GM19193 (cell line): Measurements from ENCODE around the gene CKB.

Experiments
- POLR2A ChIP-seq: IDR thresholded peaks from 4 replicates; pipeline ENCODE4 v1.6.1; 2011; ENCODE audit not compliant: insufficient read depth, insufficient read length; ENCODE audit errors: extremely low read depth

The CKB gene

DNA sequence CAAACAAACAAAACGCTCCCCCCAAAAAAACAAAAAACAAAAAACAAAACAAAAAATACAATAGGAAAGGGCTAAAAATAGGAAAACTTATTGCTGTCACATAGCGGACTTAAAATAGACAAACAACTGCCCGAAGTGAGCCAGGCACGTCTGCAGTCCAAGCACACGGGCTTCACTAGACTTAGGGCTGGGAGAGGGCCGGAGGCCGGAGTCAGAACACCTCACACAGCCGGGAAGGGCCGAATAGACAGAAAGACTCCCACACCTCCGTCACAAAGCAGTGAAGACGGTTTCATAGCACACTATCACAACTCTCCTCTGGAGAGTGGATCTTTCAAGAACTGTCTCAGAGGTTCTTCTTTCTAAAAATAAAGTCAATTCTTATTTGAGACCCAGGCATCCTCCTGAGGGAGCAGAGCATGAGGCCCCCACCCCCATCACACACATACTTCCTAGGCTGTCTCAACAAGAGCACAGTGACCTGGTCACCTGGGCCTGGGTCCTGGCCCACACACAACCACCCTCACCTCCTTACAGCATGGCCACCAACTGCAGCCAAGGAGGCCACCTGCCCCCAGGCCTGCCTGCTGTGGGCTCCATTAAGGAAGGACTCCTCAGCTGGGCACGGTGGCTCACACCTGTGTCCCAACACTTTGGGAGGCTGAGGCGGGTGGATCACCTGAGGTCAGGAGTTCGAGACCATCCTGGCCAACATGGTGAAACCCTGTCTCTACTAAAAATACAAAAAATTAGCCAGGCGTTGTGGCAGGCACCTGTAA is 33.1 kb upstream of the CKB start:
- no peak for TF ChIP-seq POLR2A

DNA sequence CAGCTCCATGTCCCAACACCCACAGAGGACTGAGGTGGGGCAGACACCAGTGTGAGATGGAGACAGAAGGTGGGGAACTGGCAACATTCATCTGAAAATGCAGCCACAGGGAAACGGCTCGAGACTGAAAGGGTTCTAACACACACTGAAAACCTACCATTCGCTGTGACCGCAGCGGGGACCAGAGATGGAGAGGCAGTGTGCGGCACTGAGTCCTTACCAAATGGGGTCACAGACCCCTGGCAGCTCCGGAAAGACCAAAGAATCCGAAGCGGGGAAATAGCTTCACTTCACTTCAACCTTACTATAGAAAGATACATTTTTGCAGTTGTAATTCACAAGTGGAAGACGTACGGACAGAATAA is 30.2 kb upstream of the CKB start:
- TF ChIP-seq POLR2A = no peak

DNA sequence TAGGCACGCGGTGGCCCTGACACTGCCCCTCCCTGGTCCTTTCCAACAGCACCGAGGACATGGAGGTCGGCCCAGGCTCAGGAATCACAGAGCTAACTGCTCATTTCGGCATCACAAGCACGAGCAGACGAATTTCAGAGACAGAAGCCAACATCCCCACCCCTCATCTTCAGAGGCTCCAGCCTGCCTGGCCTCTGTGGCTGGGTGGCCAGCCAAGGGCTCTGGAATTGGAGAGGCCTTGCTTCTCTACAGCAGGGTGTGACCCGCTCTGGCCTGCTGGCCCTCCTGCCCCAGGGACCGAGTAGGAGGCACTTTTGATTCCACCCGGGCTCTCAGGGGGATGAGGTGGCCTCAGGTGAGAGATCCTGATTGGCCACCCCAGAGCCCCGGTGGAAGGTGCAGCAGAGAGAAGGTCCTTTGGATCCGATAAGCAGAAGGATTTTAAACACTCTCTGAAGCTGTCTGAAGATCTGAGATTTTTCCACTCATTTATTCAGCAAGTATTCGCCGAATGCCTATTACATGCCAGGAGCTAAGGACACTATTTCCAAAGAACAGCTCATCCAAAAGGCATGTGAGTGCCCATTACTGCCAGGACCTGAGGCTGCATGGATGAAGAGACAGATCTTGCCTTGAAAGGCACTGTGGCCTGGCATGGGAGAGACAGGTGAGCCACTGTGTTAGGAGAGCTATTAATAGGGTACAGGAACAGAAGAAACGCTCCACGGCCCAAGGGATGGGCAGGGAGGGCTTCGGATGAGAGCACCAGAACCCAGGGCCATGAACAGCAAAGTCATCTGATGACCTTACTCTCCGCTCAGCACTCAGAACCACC is 29.6 kb upstream of the CKB start:
- TF ChIP-seq POLR2A = no peak

DNA sequence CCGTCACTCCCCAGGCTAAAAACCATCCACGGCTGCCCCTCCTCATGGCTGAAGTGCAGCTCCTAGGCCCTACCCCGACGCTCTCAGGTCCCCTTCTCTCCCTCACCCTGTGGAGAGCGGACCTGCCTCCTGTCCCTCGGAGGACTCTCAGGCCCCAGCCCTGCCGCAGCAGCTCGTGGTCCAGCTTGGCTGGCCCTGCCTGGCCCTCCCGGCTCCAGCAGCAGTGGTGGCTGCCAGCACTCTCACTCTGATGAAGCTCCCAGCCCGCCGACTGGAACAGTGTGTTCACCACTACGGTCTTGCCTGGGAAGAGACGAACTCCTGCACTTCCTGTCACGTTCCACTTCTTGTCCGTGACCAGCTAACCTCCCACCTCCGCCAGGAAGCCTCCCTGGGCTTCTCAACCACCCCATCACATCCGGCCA is 28.7 kb upstream of the CKB start:
- no peak for TF ChIP-seq POLR2A

DNA sequence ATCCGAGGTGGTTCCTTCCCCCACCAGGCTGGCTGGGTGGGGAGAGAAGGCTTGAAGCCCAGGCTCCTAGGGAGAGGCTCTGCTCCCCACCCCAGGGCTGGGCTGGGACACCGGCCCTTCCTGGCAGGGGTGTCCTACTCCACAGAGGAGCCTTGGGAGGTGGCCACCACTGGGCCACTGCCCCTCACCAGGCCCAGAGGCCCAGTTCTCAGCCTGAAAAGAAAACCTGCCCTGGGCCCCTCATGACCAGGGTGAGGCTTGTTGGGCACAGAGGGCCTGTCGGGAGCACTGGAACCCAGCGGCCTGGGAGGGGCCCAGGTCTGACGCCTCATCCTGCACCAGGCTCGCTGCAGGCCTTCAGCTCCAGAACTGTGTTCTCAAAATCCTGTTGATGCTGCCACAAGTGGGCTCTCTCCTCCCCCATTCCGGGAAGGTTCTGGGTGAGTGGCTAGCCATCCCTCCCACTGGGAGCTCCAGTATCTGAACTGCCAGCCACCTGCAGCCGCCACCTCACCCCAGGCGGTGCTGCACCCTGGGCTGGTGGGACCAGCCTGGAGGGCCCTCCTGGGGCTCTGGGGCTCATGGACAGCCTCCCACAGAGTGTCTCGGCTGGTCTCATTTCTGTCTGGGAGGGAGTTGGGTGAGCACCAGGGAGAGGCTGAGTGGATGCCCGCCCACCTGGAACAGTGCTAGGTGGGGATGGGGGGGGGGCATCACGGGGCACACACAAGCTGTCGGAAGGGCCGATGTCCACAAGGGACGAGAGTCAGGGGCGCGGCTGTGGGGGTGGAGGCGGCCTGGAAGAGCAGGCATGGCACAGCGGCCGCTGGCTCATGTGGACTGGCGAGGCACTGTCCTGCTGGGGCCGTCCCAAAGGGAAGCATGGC is 28.1 kb upstream of the CKB start:
- TF ChIP-seq POLR2A = no peak

DNA sequence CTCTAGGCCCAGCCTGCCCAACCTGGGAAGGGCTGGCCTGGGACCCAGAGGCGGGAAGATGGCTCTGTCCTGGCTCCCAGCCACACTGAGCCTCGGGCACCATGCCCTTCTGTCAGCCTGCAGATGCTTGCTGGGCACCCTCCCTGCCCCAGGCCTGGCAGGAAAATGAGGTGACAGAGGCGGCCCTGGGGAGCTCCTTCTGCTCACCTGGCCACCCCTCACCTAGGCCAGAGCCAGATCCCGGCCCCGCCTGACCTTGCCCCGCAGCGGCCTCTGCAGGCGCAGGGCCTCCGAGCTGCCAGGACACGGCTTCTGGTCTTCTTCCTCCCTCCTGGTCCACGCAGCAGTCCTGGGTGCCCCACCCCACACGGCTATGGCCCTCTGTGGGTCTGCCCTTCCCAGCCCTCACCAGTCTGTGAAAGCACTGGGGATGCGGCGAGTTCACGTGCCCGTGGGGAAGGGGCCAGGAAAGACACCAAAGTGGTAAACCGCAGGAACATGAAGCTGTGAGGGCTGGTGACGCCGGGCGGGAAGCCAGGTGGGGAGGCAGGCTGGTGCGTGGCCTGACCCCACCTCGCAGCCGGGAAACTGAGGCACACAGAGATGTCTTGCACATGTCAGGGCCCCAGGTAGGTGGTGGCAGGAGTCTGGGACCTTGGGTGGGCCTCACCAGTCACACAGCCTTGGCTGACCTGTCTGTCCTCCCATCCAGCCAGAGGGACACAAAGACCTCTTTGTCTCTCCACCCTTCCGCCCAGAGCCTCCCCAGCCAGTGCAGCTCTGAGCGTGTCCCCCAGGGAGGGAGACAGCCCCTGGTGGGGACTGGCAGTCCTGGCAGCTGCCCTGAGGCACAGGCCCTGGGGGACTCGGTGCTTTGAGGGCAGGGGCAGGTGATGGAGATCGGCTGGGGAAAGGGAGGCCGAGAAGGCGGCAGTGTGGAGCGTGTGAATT is 27.0 kb upstream of the CKB start:
- TF ChIP-seq POLR2A = no peak

DNA sequence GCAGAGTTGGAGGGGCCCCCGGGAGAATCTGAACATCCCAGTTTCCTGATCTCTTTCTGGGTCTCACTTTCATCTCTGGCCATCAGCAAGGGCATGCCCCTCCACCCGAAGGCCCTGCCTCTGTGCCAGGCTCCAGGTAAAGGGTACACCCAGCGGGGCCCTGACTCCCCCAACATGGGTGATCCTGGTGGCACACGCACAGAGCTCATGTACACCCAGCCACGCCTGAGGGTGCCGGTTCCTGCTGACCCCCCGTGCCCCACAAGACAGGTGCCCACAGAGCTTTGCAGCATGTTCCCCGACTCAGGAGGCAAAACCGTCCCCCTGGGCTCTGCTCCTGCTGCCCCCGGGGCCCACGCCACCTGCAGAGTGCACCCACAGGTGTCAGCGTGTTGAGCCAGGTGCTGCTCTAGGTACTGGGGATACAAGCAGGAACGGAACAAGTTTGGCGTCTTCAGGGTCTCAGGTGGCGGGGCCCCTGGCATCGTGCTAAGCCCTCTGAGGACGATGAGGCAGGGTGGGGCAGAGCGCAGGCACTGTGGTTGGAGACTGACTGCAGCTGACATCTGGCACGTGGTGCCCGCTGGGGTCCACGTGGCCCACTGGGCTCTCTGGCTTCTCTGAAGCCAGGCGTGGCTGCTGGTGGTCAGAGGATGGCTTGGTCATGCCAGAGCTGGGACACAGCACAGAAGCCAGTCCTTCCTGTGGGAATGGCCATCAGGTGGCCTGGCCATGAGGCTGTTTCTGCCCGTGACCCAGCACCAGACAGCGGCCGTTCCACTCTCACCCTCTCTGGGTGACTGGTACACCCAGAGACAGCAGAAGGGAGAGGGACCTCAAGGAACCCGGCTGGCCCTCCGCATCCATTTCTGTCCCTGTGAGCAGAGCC is 26.1 kb upstream of the CKB start:
- no peak for TF ChIP-seq POLR2A

DNA sequence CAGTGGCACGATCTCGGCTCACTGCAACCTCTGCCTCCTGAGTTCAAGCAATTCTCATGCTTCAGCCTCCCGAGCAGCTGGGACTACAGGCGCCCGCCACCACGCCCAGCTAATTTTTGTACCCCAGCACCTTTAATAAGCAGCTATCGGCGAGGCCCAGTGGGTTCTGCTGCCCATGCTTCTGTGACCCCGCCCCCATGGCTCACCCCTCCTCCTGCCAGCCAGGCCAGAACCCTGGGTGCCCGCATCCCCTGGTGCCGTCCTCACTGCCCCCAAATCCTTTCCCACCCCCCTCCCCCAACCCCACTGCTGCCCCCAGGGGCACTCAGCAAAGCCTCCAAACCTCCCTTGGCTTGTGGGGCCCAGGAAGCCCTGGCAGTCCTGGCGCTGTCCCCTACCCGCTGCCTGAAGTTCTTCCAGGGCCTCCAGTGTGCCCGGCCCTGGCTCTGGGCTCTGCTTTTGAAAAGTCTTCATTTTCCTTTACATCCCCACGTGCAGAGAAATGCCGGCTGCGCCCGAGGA is 25.4 kb upstream of the CKB start:
- TF ChIP-seq POLR2A = no peak

DNA sequence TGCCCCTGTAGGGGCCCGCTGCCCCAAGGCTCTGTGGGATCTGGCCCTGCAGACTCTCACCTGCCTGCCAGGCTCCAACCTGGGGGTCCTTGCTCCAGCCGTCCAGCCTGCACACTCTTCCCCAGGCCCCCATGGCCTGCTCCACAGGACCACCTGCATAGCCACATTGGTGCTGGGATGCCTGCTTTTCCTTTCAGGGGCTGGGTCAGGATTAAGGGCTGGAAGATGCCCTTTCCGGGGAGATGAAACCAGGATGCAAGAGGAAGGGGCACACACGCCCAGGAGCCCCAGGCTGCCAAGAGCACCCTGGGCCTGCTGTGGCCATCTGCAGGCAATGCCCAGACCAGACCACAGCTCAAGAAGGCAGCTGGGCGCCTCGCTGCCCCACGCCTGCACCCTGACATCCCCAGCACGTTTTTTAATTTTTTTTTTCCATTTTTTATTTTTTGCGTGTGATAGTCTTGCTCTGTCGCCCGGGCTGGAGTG is 24.9 kb upstream of the CKB start:
- no peak for TF ChIP-seq POLR2A

DNA sequence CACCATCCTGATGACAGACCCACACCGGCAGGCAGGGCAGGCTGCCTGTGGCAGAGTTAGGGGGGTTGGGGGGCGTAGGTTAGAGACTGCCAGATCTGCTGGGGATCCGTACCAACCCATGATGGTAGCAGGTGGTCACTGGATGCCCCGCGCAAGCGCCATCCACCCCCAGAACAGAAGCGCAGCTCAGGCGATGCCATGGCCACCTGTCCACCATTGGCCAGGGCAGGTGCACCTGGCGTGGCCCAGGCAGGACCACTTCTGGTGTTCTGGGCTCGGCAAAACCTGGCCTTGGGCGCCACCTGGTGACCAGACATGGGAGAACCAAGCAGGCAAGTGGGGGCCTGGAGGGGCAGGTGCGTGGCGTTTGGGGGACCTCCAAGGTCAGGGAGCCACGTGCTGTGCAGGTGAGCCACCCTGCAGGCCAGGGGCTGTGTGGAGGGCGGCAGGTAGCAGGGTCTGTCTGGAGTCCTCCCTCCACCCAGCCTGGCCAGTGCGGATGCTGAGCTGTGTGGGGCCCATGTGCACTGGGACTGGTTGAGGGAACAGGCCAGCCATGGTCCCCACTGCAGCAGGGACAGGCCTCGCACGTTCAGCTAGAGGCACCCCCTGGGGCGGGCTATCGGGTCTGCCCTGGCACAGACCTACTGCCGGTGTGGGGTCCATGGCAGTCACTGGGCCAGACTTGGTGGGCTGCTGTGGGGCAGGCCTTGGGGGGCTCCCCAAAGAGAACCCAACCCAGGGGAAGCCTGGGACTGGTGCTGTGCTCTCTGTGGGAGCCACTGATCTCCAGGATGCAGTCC is 24.2 kb upstream of the CKB start:
- TF ChIP-seq POLR2A = no peak

DNA sequence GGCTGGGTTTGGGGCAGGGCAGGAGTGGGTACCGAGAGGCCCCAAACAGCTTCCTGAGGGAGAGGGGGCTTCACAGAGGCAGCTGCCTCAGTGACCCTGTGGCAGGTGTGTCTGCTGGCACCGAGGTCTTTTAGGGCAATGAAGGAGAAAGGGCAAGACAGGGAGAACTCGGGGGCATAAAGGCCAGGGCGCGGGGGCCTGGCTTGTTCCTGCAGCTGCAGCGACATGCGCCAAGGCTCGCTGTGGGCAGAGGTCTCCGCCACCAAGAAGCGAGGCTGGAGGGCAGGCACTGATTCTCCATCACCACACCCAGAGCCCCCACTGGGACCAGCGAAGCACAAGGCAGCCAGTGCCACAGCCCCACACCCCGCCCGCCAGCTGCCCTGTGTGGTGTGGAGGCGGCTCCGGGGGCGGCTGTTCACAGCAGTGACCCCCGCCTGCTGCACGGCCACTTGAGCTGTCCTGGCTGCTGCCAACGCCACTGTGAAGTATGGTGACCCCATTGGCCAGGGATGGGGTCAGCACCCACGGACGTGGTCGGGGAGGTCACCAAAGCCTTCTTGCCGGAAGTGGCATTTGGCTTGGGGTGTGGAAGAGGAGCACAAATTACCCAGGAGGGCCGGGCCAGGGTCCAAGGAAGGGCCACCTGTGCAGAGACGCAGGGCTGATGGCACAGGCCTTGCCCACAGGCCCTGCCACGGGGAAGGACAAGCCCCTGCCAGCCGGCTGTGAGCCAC is 23.5 kb upstream of the CKB start:
- no peak for TF ChIP-seq POLR2A
